SH-SY5Y (cell line): ENCODE data around the gene SCD5.

Source experiments
- GATA2 ChIP-seq: IDR thresholded peaks from 2 replicates; pipeline ENCODE4 v1.6.1; 2011; ENCODE audit warnings: mild to moderate bottlenecking, low read depth, low read length
- GATA3 ChIP-seq: IDR thresholded peaks from 2 replicates; pipeline ENCODE4 v1.6.1; 2011; ENCODE audit warnings: low read depth, mild to moderate bottlenecking, low read length, moderate library complexity

GRCh38 chr4:82833696-82834313 is 35.2 kb upstream of the SCD5 start:
- TF ChIP-seq GATA2 (no peak), GATA3 (no peak)
